HEK293T (cell line): ENCODE measurements around the gene ARHGAP42.

ENCODE experiments used
- CTCF ChIA-PET: fragments of 350-600 bp; formaldehyde crosslinking; extraction: SDS; loops from one replicate; lab custom pipeline; 2021; ENCODE audit warnings: antibody characterized with exemption, inconsistent platforms; lab: Yijun Ruan, JAX
- POLR2A ChIA-PET: fragments of 350-600 bp; formaldehyde crosslinking; extraction: SDS; loops from one replicate; lab custom pipeline; 2020; ENCODE audit warnings: antibody characterized with exemption, inconsistent platforms; lab: Yijun Ruan, JAX
- DNase-seq: peaks from one replicate; pipeline ENCODE4 v3.0.0; 2012; ENCODE audit warnings: mixed read lengths; ENCODE audit errors: extremely low spot score
- ARNT ChIP-seq: fragments of 450-650 bp; IDR thresholded peaks from 2 replicates; pipeline ENCODE4 v1.6.1; 2017; ENCODE audit warnings: mild to moderate bottlenecking
- BHLHE40 ChIP-seq: fragments of 450-650 bp; IDR thresholded peaks from 2 replicates; pipeline ENCODE4 v1.6.1; 2016; ENCODE audit warnings: mild to moderate bottlenecking, moderate library complexity, borderline replicate concordance
- CTBP1 ChIP-seq: fragments of 450-650 bp; IDR thresholded peaks from 2 replicates; pipeline ENCODE4 v1.6.1; 2016; ENCODE audit warnings: borderline replicate concordance
- ELF4 ChIP-seq: fragments of 450-650 bp; IDR thresholded peaks from 2 replicates; pipeline ENCODE4 v1.6.1; 2017; ENCODE audit warnings: antibody characterized with exemption
- FOXA1 ChIP-seq: fragments of 450-650 bp; IDR thresholded peaks from 2 replicates; pipeline ENCODE4 v1.6.1; 2016; ENCODE audit warnings: mild to moderate bottlenecking
- FOXK2 ChIP-seq: fragments of 450-650 bp; IDR thresholded peaks from 2 replicates; pipeline ENCODE4 v1.6.1; 2016; ENCODE audit warnings: mild to moderate bottlenecking
- FOXM1 ChIP-seq: fragments of 450-650 bp; IDR thresholded peaks from 2 replicates; pipeline ENCODE4 v1.6.1; 2017; ENCODE audit warnings: mild to moderate bottlenecking, borderline replicate concordance
- HDGF ChIP-seq: fragments of 450-650 bp; IDR thresholded peaks from 2 replicates; pipeline ENCODE4 v1.6.1; 2017; ENCODE audit warnings: antibody characterized with exemption, borderline replicate concordance
- L3MBTL2 ChIP-seq: fragments of 450-650 bp; conservative IDR thresholded peaks from 2 replicates; pipeline ENCODE4 v1.6.1; 2016; ENCODE audit warnings: mild to moderate bottlenecking
- LEF1 ChIP-seq: fragments of 450-650 bp; IDR thresholded peaks from 2 replicates; pipeline ENCODE4 v1.6.1; 2017; ENCODE audit warnings: mild to moderate bottlenecking, borderline replicate concordance
- NFRKB ChIP-seq: fragments of 450-650 bp; IDR thresholded peaks from 2 replicates; pipeline ENCODE4 v1.6.1; 2016; ENCODE audit warnings: mild to moderate bottlenecking, moderate library complexity
- SP1 ChIP-seq: fragments of 450-650 bp; IDR thresholded peaks from 2 replicates; pipeline ENCODE4 v1.6.1; 2017
- SUZ12 ChIP-seq: fragments of 450-650 bp; IDR thresholded peaks from 2 replicates; pipeline ENCODE4 v1.6.1; 2016; ENCODE audit warnings: mild to moderate bottlenecking
- TARDBP ChIP-seq: fragments of 450-650 bp; IDR thresholded peaks from 2 replicates; pipeline ENCODE4 v1.6.1; 2016
- ZNF384 ChIP-seq: fragments of 450-650 bp; IDR thresholded peaks from 2 replicates; pipeline ENCODE4 v1.6.1; 2016
- TF ChIP-seq, protein P1 (sequence below): fragments of 450-650 bp; IDR thresholded peaks from 2 replicates; pipeline ENCODE4 v1.6.1; 2016

Gene ARHGAP42

DNA sequence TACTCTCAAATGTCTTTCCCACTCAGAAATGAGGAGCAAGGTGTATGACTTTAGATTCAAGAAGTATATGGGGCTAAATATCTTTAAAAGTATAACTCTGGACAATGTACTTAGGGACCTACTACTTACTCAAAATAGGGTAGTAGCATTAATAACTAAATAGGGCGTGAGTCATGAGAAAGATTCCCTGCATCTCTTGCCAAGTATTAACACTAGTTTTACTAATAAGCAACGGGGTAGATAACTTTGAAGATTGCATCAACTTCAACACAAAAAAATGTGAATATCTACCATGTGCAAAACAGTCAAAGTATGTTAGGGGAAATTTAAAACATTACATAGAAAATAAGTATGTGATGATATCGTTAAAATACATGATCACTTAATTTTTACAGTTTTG lies 342.9 kb downstream of the ARHGAP42 start:
- TF ChIP-seq ZNF384 (no peak), L3MBTL2 (no peak), CTBP1 (no peak), ARNT (no peak), BHLHE40 (no peak), LEF1 (no peak), TARDBP (no peak), ELF4 (no peak), FOXA1 (no peak)
- TF ChIP-seq, protein P1, sequence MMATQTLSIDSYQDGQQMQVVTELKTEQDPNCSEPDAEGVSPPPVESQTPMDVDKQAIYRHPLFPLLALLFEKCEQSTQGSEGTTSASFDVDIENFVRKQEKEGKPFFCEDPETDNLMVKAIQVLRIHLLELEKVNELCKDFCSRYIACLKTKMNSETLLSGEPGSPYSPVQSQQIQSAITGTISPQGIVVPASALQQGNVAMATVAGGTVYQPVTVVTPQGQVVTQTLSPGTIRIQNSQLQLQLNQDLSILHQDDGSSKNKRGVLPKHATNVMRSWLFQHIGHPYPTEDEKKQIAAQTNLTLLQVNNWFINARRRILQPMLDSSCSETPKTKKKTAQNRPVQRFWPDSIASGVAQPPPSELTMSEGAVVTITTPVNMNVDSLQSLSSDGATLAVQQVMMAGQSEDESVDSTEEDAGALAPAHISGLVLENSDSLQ, result no peak
- DNase-seq, result no peak
- ChIA-PET CTCF (no interaction called here), POLR2A (no interaction called here)

DNA sequence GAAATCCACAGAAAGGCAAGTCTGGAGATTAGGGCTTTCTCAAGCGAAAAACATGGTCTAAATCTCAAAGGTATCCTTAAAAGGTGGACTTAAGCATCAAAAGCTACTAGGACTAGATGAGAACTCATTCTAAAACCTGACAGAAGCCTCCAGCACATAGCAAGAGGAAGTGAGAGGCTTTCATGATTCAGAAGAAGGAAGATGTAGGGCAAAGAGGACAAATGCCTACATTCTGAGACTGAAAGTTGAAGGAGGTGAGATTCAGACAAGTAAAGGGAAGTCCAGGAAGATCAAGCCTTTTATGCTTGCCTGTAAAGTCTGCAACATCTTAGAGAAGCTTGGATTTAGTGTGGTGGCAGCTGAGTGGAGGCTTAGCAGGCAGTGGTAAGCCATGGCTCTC lies 343.6 kb downstream of the ARHGAP42 start:
- DNase-seq, result no peak
- ChIA-PET CTCF (no interaction called here), POLR2A (no interaction called here)
- TF ChIP-seq ARNT (no peak), FOXA1 (no peak), TARDBP (no peak), BHLHE40 (no peak), CTBP1 (no peak), FOXM1 (no peak), NFRKB (no peak), LEF1 (no peak), ELF4 (no peak), L3MBTL2 (no peak), SUZ12 (no peak)
- TF ChIP-seq, protein P1, result no peak

DNA sequence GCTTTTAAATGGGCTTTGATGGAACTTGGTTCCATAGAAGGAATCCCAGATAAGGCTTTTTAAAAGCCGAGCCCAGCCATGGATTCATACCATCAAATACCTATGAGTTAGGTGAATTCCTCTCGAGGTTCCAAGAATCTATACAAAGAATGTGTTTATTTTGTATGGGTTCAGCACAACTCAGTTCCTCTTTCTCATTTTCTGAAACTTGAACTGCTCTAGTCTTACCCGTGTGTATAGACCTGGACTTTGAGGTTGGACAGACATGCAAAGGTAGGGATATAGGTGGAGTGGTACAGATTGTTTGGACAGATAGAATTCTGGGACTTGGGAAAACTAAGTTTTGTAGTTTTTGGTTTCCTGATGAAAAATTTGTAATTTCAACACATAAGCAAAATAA lies 344.6 kb downstream of the ARHGAP42 start:
- ChIA-PET CTCF (no interaction called here), POLR2A (no interaction called here)
- DNase-seq, result no peak
- TF ChIP-seq SUZ12 (no peak), FOXK2 (no peak), NFRKB (no peak), FOXM1 (no peak), LEF1 (no peak), FOXA1 (no peak), ARNT (no peak), BHLHE40 (no peak), ELF4 (no peak), SP1 (no peak), L3MBTL2 (no peak), CTBP1 (no peak), HDGF (no peak), ZNF384 (no peak), TARDBP (no peak)
- TF ChIP-seq, protein P1, result no peak

DNA sequence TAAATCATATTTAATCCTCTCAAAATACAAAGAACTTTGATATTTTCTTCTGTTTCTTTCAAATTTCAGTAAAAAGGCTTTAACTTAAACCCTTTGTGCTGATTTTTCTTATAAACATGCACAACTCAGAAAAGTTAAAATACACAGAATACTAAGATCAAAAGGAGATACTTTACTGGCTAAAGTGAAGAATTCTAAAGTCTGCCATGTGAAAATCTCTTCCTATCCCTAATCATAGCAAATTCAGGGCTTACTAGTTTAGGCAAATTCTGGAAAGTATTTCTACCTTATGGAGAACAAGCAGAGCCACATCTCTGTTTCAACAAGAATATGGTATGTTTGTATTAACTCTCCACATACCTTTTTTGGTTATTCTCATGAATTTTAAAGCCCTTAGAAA lies 345.9 kb downstream of the ARHGAP42 start:
- ChIA-PET POLR2A (no interaction called here), CTCF (no interaction called here)
- TF ChIP-seq, protein P1, result no peak
- no peak for DNase-seq

DNA sequence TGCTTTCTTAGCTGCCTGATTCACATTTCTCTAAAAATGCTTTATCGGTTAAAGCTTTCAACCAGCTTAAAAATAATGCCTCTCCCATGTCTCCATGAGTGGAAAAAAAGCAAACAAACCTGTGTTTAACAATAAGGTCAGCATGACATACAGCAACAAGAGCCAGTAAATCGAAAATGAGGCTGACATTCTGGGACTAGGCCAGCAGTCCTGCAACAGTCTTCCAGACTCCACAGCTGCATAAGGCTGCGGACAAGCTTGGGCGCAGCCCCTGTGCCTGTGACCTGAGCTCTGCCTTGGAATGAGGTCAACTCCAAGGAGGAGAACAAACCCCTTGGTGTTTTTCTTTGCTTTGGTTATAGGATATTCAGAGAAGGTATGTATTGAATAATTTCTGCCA lies 347.0 kb downstream of the ARHGAP42 start:
- CTCF ChIA-PET, result no interaction called here
- DNase-seq, result no peak
- TF ChIP-seq HDGF (no peak), TARDBP (no peak), SUZ12 (no peak), SP1 (no peak), FOXA1 (no peak), BHLHE40 (no peak), L3MBTL2 (no peak), LEF1 (no peak), FOXK2 (no peak), FOXM1 (no peak), ARNT (no peak), ZNF384 (no peak), NFRKB (no peak)
- TF ChIP-seq, protein P1, result no peak
- POLR2A ChIA-PET, result no interaction called here

DNA sequence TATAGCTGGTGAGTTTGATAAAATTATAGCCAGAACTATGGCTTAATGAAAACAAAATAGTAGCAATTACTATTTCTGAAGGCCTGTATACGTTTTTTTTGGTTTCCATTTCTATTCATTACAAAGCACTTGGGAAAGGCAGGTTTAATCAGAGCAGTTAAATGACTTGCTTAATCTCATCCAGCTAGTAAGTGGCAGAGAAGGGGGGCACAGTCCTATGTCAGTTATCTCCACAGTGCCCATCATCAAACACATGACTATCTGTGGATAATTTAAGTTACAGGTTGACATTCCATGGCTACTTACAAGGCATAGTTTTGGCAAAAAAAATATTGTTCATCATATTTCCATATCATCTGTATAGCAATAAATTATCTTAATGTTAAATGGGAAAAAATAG lies 348.8 kb downstream of the ARHGAP42 start:
- DNase-seq, result no peak
- no peak for TF ChIP-seq BHLHE40
- TF ChIP-seq SUZ12, result no peak
- POLR2A ChIA-PET, result no interaction called here
- CTCF ChIA-PET, result no interaction called here
